Measurements from ENCODE around the gene HOXD4. TPM values are rescaled to one million over a fixed set of nuclear protein-coding genes. Genes with fewer than 3 reads are reported as not detected.

HOXD4 gene
- total RNA-seq, 4 donors from 2014 or later: 1.5 to 20.7 (median 6.4) TPM

DNA sequence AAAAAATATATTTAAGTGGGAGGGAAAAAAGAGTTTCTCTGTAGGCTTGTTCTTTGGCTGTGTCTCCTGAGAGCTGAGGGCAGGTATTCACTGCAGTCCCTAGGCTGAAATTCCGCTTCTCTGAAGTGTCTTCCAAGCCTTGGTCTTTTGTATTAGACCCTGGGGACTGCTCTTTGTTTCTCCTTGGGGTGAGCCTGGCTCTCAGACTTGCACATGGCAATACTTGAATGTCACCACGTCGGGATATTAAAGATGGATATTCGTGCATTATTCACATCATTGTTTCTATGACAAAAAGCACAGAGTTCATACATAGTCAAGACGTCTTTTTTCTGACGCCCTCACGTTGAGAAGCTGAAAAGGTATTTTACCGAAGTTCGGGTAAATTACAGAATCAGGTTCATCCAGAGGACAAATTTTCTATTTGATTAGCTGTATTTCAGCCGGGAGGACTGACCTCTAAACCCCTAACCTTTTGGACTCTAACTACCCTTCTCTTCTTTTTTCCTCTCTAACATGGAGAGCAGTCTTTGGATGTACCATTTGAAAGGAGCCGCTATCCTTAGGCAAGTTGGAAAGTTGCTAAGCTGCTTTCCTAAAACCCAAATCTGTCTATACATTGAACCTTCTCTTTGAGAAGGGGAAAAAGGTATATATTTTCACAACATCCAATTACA lies 3.4 kb downstream of the HOXD4 start:
- TF ChIP-seq, protein P1, sequence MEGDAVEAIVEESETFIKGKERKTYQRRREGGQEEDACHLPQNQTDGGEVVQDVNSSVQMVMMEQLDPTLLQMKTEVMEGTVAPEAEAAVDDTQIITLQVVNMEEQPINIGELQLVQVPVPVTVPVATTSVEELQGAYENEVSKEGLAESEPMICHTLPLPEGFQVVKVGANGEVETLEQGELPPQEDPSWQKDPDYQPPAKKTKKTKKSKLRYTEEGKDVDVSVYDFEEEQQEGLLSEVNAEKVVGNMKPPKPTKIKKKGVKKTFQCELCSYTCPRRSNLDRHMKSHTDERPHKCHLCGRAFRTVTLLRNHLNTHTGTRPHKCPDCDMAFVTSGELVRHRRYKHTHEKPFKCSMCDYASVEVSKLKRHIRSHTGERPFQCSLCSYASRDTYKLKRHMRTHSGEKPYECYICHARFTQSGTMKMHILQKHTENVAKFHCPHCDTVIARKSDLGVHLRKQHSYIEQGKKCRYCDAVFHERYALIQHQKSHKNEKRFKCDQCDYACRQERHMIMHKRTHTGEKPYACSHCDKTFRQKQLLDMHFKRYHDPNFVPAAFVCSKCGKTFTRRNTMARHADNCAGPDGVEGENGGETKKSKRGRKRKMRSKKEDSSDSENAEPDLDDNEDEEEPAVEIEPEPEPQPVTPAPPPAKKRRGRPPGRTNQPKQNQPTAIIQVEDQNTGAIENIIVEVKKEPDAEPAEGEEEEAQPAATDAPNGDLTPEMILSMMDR (IDR thresholded peaks at IDR 0.05; ENCODE audit: low read depth): no peak

DNA sequence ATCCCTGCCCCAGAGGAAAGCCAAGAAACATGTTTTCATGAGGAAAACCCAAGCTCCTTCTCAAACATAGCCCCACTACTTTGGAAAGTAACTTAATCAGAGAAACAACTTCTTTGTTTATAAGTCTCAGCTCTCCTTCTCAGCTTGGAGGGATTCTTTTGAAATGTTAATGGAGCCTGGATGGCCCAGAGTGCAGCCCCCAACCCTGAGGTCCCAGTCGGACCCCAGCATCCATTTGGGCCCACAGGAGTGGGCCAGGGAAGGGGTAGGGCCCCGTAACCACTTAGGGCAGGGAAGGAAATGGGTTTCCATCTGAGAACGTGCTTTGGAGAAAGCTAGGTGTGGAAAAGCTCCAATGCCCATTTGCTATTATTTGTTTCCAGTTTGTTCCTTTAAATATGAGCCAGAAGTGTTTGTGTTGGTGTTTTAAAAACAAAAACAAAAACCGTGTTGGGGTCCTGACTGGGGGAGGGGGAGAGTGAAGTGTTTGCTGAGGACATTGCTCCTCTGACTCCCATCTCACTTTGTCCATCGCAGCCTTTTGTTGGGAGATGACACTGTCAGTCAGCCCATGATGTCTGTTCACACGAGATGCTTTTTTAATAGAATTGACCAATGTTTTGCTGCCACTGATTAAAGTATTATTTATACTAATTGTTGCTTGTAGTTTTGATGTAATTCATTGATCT lies 4.2 kb downstream of the HOXD4 start:
- TF ChIP-seq, protein P1 (IDR thresholded peaks at IDR 0.05; ENCODE audit: low read depth): no peak

DNA sequence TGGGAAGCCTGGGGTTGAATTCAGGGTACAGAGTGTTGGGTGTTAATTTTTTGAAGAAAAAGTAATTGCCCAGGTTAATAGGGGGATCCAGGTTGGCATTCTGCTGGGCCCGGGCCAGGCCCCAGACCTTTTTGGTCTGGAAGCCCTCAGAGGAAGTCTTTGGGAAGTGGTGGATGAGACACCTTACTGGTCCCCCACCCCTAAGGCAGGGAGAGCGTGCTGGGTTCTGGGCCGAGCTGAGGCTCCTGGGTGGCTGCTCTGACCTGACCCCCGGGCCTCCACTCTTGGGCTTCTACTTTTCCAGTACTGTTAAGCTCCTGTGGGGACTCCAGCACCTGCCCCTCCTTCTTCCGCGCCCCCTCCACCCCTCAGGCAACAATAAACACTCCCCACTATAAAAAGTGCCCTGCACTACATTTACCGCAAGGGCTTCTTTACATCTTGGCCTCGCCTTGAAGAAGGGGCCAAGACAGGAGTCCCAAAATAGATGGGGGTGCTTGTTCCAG lies 5.0 kb downstream of the HOXD4 start:
- TF ChIP-seq, protein P1 (IDR thresholded peaks at IDR 0.05; ENCODE audit: low read depth): no peak

DNA sequence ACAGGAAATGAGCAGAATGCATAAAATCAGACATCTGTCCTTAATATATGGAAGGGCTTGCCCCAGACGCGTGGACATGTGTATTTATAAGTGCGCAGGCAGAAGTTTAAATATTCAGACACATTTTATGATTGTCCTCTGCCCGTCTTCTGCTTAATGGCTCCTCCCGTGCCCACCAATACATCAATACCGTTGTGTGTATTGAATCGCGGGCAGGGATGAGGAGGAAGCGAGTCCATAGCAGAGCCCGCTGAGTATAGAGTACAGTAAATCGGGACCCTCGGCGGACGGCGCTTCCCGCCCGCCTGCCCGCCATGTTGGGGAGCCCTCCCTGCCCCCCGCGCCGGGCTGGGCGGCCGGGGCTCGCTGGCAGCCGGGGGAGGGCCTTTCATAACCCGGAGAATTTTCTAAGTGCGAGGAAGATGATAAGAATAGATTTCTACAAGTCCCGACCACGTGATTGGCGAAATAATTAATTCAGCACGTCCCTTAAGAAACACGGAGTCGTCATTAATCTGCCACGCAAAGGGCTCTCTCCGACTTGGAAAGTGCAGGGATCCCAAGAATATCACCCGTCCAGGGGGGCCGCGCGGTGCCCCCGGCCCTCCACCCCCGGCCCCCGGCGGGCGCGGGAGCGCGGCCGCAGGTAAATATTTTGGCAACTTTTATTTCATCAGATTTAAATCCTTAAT lies 5.6 kb downstream of the HOXD4 start, which contains the start of gene HOXD3:
HOXD3 (plus strand) TSS at position 501 of the 692 bp plus-strand sequence. CDS start 11,808 bp downstream, outside the sequence.
- TF ChIP-seq, protein P1 (IDR thresholded peaks at IDR 0.05; ENCODE audit: low read depth): no peak

DNA sequence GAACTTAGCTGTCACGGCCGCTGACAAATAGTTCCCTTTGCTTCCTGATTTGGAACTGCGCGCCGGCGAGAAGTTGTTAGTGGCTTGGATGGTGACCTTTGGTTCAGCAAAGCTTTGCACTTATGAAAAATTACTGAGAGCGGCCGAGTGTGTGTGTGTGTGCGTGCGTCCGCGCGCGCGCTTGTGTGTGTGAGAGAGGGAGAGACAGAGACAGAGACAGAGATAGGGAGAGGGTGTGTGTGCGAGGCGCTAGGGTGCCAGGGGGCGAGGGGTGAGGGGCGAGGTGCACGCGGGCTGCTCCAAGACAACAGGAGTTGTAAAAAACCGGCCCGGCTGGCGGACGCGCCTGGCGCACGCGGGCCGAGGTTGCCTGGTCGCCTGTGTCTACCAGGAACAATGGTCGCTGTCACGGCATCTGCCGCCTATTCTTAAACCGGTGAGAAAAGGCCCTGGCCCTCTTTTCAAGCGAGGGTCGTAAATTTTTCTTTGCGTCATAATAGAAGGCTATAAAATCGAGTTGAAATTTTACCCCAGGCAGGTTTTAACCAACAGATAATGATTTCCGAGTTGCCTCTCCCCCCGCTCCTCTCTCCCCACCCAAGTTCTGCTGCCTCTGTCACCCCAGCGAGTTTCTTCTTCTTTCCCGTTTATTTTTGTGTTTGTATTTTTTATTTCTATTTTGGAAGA lies 6.3 kb downstream of the HOXD4 start:
- TF ChIP-seq, protein P1 (IDR thresholded peaks at IDR 0.05; ENCODE audit: low read depth): no peak

DNA sequence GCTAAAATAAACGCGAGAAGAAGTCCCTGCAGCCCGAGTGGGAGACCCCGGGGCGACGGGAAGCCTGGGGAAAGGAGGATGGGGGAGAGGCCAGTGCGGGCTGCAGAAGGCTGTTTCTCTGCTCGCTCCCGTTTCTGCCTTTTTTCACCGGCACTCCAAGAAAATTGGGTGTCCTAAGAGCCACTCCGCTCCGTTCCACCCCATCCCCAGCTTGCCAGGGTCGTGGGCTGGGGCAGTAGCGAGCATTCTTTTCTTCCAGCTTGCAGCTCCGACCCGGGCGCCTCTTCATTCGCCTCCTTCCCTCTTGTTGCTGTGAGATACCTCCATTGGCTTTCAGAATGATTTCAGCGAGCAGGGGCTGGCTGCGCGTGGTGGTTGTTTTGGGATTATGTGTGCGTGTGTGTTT lies 6.8 kb downstream of the HOXD4 start:
- TF ChIP-seq, protein P1 (IDR thresholded peaks at IDR 0.05; ENCODE audit: low read depth): no peak

All from subcutaneous adipose tissue (tissue), 4 donors.